Measurements from ENCODE around the gene KRT6A.

Gene KRT6A

DNA sequence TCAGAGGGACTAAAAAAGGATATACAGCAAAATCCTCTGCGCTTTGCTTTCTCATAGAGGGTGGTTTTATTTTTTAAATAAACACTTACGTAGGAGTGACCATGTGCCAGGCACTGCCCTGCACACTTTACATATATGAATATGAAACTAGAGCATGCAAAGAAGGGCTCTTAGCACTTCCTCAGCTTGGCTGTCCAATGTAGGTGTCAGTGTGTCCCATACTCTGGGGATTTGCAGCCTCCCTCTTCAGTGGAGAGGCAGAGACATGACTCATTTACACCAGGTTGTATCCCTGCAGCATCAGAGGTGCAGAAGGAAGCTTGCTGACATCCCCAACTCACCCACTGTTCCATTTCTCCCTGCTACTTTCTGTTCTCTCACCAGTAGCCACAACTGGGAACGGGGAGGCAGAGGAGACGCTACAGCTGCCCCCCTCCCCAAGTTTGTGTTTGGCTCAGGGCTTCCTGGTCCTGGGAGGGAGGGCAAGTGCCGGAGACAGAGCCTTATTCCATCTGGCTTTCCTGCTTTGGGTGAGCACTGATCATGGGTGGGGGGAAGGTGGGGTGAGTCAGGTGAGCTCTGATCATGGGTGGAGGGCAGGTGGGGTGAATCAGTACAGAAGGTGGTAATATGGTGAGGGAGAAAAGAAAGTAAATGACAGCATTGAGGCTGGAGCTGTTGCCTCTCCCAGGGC lies 32.0 kb upstream of the KRT6A start:
- DNase-seq (ENCODE audit: low spot score) = peak; percentile 42

DNA sequence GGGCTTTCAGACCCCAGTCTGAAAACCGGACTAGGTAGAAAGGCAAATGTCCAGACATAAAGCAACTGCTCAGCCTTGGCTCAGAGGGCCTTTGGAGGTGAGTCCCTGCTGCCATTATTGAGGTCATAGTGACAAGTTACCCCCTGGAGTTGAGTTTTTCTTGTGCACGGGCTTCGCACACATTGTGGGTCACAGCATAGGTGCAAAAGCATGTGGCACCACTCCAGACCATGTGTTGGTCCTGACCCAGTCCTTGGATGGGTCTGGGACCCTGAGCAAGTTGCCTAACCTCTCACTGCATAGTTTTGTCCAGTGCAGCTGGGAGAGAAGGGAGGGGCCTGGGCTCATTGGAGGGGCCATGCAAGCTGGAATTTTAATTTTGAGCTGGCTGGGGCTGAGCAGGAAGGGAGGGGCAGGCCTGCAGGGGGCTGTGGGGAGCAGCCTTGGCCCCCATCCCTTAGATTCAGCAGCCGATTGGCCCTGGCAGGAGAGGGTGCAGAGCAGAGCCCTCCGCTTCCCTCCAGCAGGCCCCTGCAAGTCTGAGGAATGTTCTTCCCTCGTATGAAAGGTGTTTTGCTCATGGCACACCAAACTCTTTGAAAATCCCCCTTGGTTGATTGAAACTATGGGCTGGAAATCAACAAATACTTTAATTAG lies 31.3 kb upstream of the KRT6A start:
- DNase-seq (ENCODE audit: low spot score) = peak; percentile 62

DNA sequence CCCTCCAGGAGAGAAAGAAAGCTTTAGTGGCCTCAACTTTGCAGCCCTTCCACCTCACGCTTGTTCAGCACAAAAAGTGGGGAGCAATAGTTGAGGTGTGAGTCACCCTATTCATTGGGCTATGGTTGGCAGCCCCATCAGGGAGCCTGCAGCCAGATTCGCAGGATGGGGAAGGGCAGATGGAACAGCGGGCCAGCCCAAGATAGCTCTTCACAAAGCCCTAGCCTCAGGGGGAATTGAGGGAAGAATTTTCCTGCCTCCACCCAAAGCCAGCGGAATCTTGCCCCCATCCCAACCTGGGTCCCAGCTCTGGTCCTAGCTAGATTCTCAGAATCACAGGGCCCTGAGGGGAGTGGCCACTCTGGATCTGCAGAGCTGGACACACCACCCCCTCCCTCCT lies 30.8 kb upstream of the KRT6A start:
- DNase-seq (ENCODE audit: low spot score) = peak; percentile 38

DNA sequence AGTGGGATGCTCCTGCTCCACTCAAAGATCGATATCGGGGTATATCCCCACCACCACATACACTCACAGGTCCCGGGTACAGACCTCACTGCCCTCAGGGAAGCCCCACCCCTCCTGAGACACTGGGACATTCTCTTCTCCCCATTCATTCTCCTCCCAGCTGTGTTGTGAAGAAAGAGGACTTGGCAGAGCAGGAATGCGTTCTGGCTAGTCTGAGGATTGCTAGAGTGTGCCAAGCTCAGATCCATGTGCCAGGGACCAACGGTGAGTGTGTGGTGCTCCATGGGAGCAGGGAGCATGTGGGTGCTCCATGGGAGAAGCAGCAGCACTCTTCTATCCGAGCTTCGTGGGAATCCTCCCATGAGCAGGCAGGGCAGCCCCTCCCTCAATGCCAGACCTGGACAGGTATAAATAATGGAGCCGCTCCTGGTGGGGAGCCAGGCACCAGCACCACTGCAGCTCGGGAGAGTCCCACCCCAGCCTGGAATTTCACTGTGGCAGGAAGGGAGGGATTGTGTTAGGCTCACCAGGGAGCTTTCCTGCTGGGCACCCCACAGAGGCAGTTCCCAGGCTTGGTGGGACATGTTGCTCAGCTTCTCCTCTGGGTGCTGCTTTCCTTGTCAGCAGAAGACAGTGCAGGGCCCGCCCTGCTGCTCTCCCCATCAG lies 29.4 kb upstream of the KRT6A start:
- peak; percentile 59 for DNase-seq (ENCODE audit: low spot score)

DNA sequence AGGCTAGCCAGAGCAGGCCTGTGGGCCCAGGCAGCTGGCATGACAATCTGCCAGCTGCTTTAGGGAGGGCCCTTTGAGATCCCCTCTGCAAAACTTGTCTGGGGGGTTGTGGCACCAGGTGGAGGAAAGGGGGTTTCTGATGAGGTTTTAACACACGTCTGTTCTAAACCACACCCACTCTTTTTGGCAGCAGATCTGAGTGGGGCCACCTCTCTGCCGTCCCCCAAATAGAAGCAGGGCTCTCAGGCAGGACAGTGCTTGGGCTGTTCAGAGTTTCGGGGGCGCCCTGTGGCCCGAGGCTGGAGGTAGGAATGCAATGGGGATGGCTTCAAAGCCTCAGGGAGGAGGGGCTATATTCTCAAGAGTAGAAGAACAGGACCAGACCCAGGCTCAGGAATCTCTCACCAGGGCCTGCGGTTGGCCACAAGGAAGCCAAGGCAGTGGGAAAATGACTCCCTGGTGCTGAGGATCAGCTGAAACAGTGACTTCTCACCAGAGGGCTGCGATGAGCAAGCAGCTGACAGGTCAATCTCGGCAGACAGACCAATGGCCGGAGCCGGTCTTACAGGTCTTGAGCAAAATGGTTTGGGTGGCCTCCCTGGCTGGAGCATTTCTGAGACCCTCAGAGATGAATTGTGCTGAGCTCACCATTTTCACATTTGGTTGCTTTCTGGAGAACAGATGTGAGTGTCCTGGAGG lies 28.7 kb upstream of the KRT6A start:
- peak; percentile 64 for DNase-seq (ENCODE audit: low spot score)

DNA sequence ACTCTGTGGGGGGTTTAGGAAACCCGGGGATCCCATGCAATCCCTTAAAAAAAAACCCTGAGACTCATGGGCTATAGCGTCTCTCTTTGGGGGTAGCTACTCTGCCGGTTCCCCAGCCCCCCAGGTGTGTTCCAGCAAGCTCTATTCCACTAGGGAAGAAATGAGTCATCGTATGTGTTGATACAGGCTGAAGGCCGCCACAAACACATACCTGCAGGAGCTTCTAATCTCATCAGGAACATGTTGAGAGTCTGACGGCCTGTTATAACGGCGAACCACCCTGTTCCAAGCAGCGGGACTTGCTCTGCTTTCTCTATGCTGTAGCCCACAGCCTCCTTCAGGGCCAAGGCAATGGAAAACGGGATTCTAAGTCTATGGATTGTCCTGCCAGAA lies 28.1 kb upstream of the KRT6A start:
- DNase-seq (ENCODE audit: low spot score) = no peak

DNA sequence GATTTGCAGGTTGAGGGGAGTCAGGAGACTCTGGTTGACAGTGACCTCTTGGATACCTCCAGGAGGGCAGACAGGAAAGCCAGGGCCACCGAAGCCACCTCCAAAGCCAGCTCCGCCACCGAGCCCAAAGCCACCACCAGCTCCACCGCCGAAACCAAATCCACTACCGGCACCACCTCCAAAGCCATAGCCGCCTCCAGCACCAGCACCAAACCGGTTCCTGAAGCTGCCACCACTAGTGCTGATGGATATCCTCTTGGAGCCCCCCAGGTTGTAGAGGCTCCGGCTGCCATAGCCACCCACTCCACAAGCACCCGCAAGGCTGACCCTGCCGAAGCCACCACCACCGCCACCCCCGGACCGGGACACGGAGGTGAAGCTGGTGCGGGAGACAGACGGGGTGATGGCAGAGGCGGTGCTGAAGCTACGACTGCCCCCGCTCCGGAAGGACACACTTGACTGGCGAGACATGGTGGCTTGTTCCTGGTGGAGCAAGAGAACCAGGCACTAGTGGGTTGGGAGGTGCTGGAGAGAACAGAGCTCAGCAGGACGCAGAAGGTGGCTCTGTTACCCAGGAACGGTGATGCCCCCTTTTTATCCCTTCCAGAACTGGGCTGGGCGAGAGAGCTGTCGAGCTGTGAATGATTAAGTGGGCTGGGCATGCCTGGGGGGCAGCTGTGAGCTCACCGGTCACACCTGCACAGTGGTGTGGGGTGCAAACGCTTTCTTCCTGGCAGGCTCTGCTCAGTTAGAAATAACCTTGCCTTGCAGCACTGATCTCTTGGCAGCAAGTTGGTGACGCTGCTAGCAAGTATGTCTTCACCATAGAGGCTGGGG lies 27.0 kb upstream of the KRT6A start, which contains the start of gene KRT5:
Gene KRT5 (minus strand): TSS at position 569 of the 837 bp plus-strand sequence. CDS start 98 bp downstream, at position 471.
- peak; percentile 60 for DNase-seq (ENCODE audit: low spot score)

DNA sequence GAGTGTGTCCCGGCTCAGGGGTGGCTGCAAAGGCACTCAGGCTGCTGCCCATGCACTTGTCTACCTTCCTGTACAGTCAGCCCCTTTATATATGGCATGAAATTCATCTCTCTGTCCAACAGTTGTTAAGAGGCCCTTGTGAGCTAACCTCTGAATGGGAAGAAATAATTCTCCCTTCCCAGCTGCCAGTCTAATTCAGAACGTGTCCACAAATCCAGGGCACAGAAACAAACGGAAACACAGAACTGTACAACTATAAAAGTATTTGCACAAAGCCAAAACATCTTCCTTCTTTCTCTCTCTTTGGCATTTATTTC lies 26.3 kb upstream of the KRT6A start:
- DNase-seq (ENCODE audit: low spot score) = peak; percentile 44

DNA sequence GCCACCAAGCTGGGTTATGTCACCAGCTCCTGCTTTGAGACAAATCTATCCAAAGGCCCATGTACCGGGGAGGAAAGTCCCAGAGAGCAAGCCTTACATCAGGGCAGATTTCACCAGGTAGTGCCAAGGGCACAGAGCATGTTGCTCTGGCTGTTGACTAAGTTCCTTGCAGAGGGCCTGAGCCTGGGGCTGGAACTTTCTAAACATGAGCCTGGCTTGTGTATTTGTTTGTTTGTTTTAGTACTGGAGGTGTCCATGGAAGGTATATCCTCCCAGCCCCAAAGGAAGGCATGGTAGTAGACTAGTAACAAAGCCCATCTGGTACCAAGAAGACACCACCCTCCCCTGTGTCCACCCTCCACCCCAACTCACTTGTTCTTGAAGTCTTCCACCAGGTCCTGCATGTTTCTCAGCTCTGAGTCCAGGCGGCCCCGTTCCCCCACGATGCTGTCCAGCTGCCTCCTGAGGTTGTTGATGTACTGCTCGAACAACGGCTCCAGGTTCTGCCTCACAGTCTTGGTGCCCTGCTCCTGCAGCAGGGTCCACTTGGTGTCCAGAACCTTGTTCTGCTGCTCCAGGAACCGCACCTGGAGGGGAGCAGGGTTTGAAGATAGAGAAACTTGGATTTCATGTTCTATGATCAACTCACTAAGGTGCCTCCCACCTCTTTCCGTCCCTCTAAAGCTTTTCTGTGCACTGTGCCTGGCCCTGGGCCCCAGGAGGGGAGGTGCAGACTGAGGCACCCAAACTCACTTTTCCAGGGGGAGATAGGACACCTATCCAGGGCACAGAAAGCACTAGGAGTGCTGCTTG lies 25.7 kb upstream of the KRT6A start:
- peak; percentile 33 for DNase-seq (ENCODE audit: low spot score)

DNA sequence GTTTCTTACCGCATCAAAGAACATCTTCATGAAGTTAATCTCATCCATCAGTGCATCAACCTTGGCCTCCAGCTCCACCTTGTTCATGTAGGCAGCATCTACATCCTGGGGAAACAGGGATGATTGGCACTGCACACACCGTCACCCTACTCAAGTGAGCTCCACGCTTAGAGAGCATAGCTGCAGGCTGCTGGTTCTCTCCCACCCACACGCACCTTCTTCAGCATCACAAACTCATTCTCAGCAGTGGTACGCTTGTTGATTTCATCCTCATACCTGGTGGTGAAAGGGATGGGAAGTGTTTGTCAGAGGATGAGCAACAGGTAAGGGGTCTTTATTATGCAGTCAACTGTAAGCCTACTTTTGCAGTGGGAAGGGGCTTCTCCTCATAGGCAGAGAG lies 24.8 kb upstream of the KRT6A start:
- peak; percentile 34 for DNase-seq (ENCODE audit: low spot score)

DNA sequence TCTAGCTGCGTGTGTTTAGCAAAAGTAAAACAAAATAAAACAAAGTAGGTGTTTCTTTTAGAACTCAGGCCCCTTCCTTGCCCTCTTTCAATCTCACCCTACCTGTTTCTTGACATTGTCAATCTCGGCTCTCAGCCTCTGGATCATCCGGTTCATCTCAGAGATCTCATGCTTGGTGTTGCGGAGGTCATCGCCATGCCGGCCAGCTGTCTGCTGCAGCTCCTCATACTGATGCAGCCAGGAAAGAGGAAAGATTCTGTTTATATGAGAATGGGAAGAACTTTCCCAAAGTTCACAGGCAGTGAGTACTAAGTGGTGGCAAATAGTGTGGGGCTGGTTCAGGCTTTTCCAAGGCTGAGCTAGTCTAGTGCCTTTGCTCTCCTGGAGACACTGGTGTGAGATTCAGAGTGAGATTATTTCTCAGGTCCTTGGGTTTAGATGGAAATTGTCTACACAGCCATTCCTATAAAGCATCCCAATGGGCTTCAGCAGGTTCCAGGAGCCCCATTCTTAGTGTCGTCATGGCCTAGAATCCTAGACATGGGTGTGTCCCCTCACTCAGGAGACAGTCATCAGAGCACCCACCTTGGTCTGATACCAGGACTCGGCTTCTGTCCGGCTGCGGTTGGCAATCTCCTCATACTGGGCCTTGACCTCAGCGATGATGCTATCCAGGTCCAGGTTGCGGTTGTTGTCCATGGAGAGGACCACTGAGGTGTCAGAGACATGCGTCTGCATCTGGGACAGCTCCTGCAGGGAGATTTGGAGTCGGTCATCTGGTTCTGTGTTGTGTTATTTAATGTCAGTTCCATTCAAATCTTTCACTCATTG lies 24.2 kb upstream of the KRT6A start:
- no peak for DNase-seq (ENCODE audit: low spot score)

DNA sequence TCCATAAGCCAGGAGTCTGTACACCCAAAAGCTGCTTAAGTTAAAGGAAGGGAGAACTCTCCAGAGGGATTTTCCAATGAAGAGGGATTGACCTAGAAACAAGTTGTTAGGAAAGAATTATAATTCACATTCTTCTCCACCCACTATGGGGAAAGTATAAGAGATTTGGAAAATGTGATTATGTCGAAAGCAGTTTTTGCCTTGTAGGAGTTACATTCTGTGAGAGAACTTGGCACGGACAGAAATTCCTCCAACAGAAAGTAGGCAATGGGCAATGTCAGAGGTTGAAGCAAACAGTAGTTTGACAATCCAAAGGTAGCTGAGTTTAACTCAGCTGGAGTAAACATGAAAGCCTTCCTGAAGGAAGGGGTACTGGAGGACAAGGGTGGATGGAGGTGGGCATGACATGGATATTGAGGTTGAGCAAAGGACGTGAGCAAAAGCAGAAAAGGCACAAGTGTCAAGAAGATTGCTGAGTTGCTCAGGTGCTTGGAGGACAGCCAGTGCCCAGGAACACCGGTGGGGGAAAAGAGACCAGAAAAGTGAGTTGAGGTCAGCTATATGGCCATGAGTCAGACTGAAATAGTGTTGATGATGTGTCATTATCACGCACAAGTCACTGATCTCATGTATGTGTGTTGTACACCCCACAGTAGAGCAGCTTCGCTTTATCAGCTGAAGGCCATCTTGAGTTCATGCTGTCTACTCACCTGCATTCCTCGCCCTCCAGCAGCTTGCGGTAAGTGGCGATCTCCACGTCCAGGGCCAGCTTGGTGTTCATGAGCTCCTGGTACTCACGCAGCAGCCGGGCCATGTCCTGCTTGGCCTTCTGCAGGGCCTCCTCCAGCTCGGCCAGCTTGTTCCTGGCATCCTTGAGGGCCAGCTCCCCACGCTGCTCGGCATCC lies 23.1 kb upstream of the KRT6A start:
- no peak for DNase-seq (ENCODE audit: low spot score)

DNA sequence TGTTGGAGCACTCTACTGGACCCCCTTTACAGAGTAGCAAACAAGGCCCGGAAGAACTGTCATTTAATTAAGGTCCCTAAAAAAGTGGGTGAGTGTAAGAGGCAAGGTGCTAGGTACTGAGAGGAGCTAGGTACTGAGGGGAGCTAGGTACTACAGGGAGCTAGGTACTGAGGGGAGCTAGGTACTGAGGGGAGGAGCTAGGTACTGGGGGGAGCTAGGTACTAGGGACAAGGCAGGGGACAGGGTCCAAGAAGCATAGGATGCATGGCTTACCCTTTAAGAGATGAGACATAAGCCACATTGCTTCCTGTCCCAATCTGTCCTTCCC lies 22.2 kb upstream of the KRT6A start:
- no peak for DNase-seq (ENCODE audit: low spot score)

DNA sequence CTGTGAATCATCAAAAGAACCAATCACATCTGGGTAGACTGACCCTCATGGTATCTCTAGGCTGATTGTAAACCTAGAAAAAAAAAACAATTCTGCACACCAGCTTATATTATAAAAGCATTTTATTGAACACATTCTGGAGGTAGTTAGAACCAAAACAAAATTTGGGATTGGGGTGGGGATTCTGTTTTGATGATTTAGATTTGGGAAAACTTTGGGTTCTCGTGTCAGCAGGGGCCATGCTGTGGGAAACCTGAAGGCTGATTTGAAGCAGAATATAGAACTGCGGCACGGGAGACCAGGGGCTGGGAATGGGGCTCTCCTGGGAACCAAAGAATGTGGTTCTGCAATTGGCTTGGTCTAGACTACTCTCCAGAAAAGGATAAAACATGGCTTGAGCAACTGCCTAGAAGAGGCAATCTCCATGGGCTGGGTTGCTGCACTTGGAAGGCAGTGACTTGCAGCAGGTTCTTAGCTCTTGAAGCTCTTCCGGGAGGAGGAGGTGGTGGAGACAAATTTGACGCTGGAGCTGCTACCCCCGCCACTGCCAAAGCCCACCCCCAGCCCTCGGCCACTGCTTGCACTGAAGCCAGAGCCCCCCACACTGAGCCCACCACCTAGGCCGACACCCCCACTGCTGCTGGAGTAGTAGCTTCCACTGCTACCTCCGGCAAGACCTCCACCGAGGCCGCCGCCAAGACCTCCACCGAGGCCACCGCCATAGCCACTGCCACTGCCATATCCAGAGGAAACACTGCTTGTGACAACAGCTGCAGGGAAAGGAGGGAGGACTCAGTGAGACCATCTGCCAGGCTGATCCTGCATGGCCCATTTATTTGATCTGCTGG lies 21.6 kb upstream of the KRT6A start:
- no peak for DNase-seq (ENCODE audit: low spot score)

DNA sequence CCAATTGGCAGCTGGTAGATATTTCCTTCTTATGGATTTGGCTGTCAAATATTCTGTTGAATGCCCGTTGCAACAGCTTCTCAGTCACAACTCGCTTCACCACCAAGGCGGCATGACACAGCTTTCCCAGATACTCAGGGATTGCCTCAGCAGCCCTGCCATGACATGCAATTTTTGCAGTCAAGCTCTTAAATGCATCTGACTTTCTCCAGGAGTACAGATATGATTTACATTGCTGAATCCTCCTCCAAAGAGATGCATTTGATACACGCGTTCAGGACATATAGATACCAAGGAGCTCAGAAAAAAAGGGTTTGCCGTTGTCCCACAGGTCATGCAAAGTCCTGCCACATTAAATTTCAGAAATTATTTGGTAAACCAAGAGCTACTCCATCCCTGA lies 20.7 kb upstream of the KRT6A start:
- DNase-seq (ENCODE audit: low spot score) = no peak

DNA sequence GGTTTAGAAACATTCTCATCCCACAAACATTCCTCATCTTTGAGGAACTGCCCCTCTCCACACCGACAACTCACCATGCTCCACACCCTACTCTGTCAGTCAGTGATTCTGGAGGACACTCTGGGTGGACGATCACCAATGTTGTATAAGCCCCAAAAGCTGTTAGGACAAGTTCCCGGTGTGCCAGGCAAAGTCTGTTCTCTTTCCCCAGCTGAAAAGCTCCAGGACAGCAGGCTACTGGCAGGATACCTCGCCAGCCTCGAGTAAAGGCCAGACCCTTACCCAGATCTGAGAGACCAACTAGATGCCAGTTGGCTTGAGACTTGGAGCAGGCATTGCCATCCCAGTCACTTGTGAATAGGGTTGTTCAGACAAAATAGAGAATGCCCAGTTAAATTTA lies 15.2 kb upstream of the KRT6A start:
- no peak for DNase-seq (ENCODE audit: low spot score)

DNA sequence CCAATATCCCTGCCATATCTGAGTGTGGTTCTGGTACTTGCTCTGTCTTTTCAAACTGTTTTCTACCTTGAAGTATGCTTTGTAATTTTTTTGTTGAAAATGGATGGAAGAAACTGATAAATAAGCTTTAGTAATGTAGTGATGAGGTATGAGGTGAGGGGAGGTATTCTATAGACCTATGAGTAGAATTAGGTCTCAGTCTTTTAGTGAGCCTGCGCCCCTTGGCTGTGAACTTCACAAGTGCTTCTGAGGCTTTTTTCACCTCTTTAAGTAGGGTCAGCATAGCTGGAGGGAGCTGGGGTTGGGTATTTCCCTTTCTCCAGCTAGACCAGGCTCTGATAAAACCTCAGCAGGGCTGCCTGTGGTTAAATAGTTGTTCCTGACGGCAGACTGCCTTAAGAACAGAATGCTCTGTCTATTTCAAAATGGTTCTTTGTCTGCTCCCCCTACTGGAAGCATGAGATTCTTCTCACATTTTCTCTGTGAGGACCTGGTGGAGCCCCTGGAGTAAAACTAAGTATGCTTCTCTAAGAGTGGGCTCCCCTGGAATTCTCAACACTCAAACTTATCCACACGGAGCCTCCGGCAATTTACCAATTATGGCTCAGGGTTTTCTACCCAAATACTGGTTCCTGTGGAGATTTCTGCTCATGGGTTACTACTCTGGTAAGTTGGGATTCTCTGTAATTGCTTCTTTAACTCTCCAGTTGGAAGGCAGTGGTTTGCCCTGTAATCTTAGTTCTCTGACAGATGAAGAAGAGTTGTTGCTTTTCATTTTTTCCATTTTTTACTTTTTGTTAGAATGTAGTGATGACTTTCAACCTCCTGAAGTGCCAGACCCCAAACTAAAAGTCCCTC lies 14.0 kb upstream of the KRT6A start:
- DNase-seq (ENCODE audit: low spot score) = no peak

Data from left forelimb (tissue), 1 donor.